Endothelial cell of umbilical vein (primary cell): ENCODE data around the gene CNTF. TPM values are rescaled to one million over a fixed set of nuclear protein-coding genes. Genes with fewer than 3 reads are reported as not detected.

Source experiments
- BruUV-seq: library from RNA; stranded (reverse); fragments of 400-500 nt; replicated peaks from 2 replicates; lab custom pipeline; 2021; lab: Mats Ljungman, UMichigan
- CTCF ChIA-PET: fragments of 300-600, 350-600 bp; sonication (Branson Sonifier 250); formaldehyde crosslinking; loops from one replicate; lab custom pipeline; 2021; ENCODE audit warnings: antibody characterized with exemption, inconsistent platforms; lab: Charles Lee
- POLR2A ChIA-PET: fragments of 300-600, 350-600 bp; sonication (Branson Sonifier 250); formaldehyde crosslinking; loops from one replicate; lab custom pipeline; 2021; ENCODE audit warnings: antibody characterized with exemption, inconsistent platforms; lab: Charles Lee
- DNase-seq: peaks from one replicate; pipeline ENCODE4 v3.0.0-alpha.2; 2011; ENCODE audit warnings: low read depth, low spot score
- FAIRE-seq: peaks from 2 replicates; lab custom pipeline; 2011; peaks lifted over from hg19 to GRCh38; lab: Jason Lieb, UNC
- H2AFZ ChIP-seq: 2 replicates; pipeline ENCODE4 v1.6.0; 2012; ENCODE audit warnings: low read depth, low read length, control low read depth, inconsistent platforms
- H3K27ac ChIP-seq: 2 replicates; pipeline ENCODE4 v1.5.1; 2011; ENCODE audit warnings: low read depth, mild to moderate bottlenecking, control low read depth, low read length, moderate library complexity; ENCODE audit not compliant: insufficient read depth
- H3K27me3 ChIP-seq, 2 experiments: 2 replicates each; pipeline versions ENCODE4 v1.6.0 to v1.6.1; 2011; ENCODE audit warnings: low read length in 2 of 2, mixed read lengths in 1 of 2; ENCODE audit not compliant: control insufficient read depth in 2 of 2, insufficient read depth in 2 of 2
- H3K36me3 ChIP-seq, 2 experiments: 2 replicates in 1 of 2; 3 replicates in 1 of 2; pipeline ENCODE4 v1.5.1; 2011; ENCODE audit warnings: low read length in 2 of 2, mild to moderate bottlenecking in 1 of 2, moderate library complexity in 1 of 2; ENCODE audit not compliant: control insufficient read depth in 2 of 2, insufficient read depth in 2 of 2; ENCODE audit errors: extremely low read depth in 1 of 2
- H3K4me1 ChIP-seq: 3 replicates; pipeline ENCODE4 v1.5.1; 2011; ENCODE audit warnings: mild to moderate bottlenecking, low read length; ENCODE audit not compliant: control insufficient read depth, insufficient read depth; ENCODE audit errors: extremely low read depth
- H3K4me2 ChIP-seq: 2 replicates; pipeline ENCODE4 v1.6.1; 2011; ENCODE audit warnings: low read length, control low read depth, mixed read lengths; ENCODE audit not compliant: insufficient read depth
- H3K4me3 ChIP-seq, 3 experiments: fragments of 200-600 bp in 1 of 3; sonication (generic), shearing (Covaris generic) in 1 of 3; replicated peaks in 1 of 3; 2 replicates each; pipeline ENCODE4 v1.5.1; 2011 to 2016; ENCODE audit warnings: control low read depth in 3 of 3, low read length in 3 of 3, mild to moderate bottlenecking in 2 of 3, inconsistent platforms in 1 of 3, low read depth in 1 of 3, moderate library complexity in 1 of 3; ENCODE audit not compliant: insufficient read depth in 1 of 3
- H3K79me2 ChIP-seq: 2 replicates; pipeline ENCODE4 v1.6.0; 2012; ENCODE audit warnings: low read length, inconsistent platforms; ENCODE audit not compliant: control insufficient read depth, insufficient read depth
- H3K9ac ChIP-seq: replicated peaks from 2 replicates; pipeline ENCODE3; 2011; ENCODE audit warnings: low read length, control low read depth; ENCODE audit not compliant: insufficient read depth; ENCODE audit errors: extremely low read depth
- H3K9me1 ChIP-seq: replicated peaks from 3 replicates; pipeline ENCODE4 v1.6.0; 2011; ENCODE audit warnings: mild to moderate bottlenecking, low read length; ENCODE audit not compliant: control insufficient read depth, insufficient read depth; ENCODE audit errors: extremely low read depth
- H3K9me3 ChIP-seq: replicated peaks from 2 replicates; pipeline ENCODE4 v1.5.1; 2012; ENCODE audit warnings: low read length, inconsistent platforms; ENCODE audit not compliant: control insufficient read depth, insufficient read depth
- H4K20me1 ChIP-seq: replicated peaks from 2 replicates; pipeline ENCODE3; 2011; ENCODE audit warnings: mild to moderate bottlenecking, low read length; ENCODE audit not compliant: control insufficient read depth, insufficient read depth; ENCODE audit errors: extremely low read depth
- EZH2 ChIP-seq: IDR thresholded peaks from 2 replicates; pipeline ENCODE4 v1.6.1; 2012; ENCODE audit warnings: borderline replicate concordance, low read depth, mild to moderate bottlenecking, moderate library complexity, low read length, inconsistent platforms; ENCODE audit not compliant: severe bottlenecking
- GATA2 ChIP-seq: IDR thresholded peaks from 2 replicates; pipeline ENCODE4 v1.7.0; 2011; ENCODE audit warnings: low read depth, mild to moderate bottlenecking, moderate library complexity, mixed read lengths, low read length; ENCODE audit not compliant: insufficient read length, insufficient read depth
- JUN ChIP-seq: IDR thresholded peaks from 2 replicates; pipeline ENCODE4 v1.6.1; 2011; ENCODE audit warnings: borderline replicate concordance, low read depth; ENCODE audit not compliant: insufficient read length, insufficient read depth
- MYC ChIP-seq: IDR thresholded peaks from one replicate; pipeline ENCODE4 v1.6.1; 2011; ENCODE audit warnings: mild to moderate bottlenecking, low read depth, low read length
- POLR2A ChIP-seq: IDR thresholded peaks from 2 replicates; pipeline ENCODE4 v1.6.1; 2012; ENCODE audit warnings: low read depth, mild to moderate bottlenecking, control low read depth, low read length
- POLR2AphosphoS5 ChIP-seq: IDR thresholded peaks from 2 replicates; pipeline ENCODE4 v1.6.1; 2012; ENCODE audit warnings: low read depth, mild to moderate bottlenecking, control low read depth, low read length, moderate library complexity; ENCODE audit not compliant: insufficient read depth
- dilution Hi-C: fragments of 300-500 bp; cut with MboI; formaldehyde crosslinking; loops from one replicate; pipeline ENCODE4 v1.15.0; 2019; ENCODE audit warnings: low sequenced_read_pairs; ENCODE audit not compliant: extremely low pct_ligation_motif_present
- intact Hi-C: fragments of 100-400 bp; cut with micrococcal nuclease; formaldehyde crosslinking; loops from one replicate; pipeline ENCODE4 v1.10.0; 2022
- polyA plus RNA-seq, 4 experiments: library from polyadenylated mRNA; depleted of rRNA in 3 of 4; stranded (reverse) in 3 of 4; unstranded in 1 of 4; fragments of >200 nt; gene quantifications; 2 replicates each; pipeline versions ENCODE4 v1.2.1 to v1.2.3, GENCODE V29; 2011 to 2012; ENCODE audit warnings: missing spikeins in 1 of 4
- total RNA-seq: library from RNA; stranded (reverse); gene quantifications from 2 replicates; pipeline ENCODE4 v1.2.3, GENCODE V29; 2021

CNTF gene
- total and polyA plus RNA-seq, 2 donors (not counting 3 experiments of a cell fraction or from before 2014, with no cell fraction given): 0.84 to 3.3 TPM

DNA sequence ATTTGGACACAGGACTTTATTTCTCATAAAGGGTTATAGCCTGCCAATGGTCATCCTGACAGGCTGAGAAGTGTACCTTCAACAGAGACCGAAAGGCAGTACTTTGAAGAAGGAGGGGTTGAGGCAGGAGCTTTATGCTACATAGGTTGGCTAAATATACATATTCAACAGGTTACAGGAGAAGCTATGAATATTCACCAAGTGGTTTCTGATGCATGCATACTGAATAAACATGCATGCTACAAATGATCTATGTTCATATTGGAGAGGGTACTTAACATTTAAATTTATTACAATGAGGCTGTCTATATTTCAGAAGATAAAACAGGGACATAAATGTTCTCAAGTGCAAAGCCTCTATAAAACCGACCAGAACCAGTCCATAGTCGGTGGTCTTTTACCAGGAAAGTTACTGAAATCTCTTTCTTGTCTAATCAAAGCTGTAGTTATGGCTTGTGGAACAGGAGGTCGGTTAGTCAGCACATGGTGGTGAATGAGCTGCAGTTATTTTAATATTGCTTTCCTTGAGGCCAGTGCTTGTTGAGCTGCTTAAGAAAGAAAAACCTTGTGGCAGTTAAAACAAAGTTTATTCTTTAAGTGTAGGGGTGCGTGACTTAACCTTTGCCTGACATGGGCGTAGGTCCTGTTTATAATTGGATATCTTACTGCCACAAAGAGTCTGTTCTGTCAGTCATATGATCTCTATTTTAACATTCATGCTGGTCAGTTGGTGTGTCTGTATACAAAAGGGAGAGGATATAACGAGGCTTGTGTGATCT is 19.5 kb downstream of the CNTF start:
- H3K27ac ChIP-seq: no peak overlapping the region
- dilution Hi-C loops: no loop called here
- no peak overlapping the region for H3K4me3 ChIP-seq
- TF ChIP-seq POLR2AphosphoS5 (no peak), MYC (no peak), JUN (no peak), GATA2 (no peak), POLR2A (no peak), EZH2 (no peak)
- no TSS peak for BruUV-seq
- POLR2A ChIA-PET: no interaction called here
- peaks cover 4 to 18% of the 10 kb centered on the region in 2 experiments for H3K27me3 ChIP-seq
- H3K79me2 ChIP-seq: no peaks in the 10 kb centered on the region
- H3K9me3 ChIP-seq: no peaks in the 10 kb centered on the region
- DNase-seq (no peak), FAIRE-seq (no peak)
- CTCF ChIA-PET: interaction anchor here (2.5 kb wide), 1 partner anchor 12 kb away, joined by 7 read pairs; no protein-coding TSS in a partner anchor
- H3K9me1 ChIP-seq: no peaks in the 10 kb centered on the region
- no peak overlapping the region for H3K4me2 ChIP-seq
- no peak overlapping the region for H3K9ac ChIP-seq
- no peaks in the 10 kb centered on the region for H3K36me3 ChIP-seq
- H2AFZ ChIP-seq: no peak overlapping the region
- H3K4me1 ChIP-seq: no peaks in the 10 kb centered on the region
- intact Hi-C loops: no loop called here
- H4K20me1 ChIP-seq: no peaks in the 10 kb centered on the region

DNA sequence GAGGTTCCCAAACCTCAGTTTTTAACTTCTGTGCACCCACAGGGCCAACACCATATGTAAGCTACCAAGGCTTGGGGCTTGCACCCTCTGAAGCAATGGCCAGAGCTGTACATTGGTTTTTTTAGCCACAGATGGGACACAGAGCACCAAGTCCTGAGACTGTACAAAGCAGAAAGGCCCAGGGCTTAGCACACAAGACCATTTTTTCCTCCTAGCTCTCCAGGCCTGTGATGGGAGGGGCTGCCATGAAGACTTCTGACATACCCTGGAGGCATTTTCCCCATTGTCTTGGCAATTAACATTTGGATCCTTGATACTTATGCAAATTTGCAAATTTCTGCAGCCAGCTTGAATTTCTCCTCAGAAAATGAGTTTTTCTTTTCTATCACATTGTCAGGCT is 23.4 kb downstream of the CNTF start:
- H3K9ac ChIP-seq: no peak overlapping the region
- intact Hi-C loops: no loop called here
- no peaks in the 10 kb centered on the region for H3K4me1 ChIP-seq
- no peaks in the 10 kb centered on the region for H3K9me1 ChIP-seq
- TF ChIP-seq MYC (no peak), JUN (no peak)
- dilution Hi-C loops: no loop called here
- no peaks in the 10 kb centered on the region for H3K79me2 ChIP-seq
- no peak overlapping the region for H3K27ac ChIP-seq
- BruUV-seq: no TSS peak
- H3K9me3 ChIP-seq: no peaks in the 10 kb centered on the region
- H3K4me2 ChIP-seq: no peak overlapping the region
- ChIA-PET POLR2A (no interaction called here), CTCF (interaction anchor here (1.4 to 2.6 kb wide), 2 partner anchors 9 to 16 kb away, joined by 3 to 9 read pairs; no protein-coding TSS in a partner anchor)
- H4K20me1 ChIP-seq: no peaks in the 10 kb centered on the region
- no peak overlapping the region for H3K4me3 ChIP-seq
- H3K27me3 ChIP-seq: peaks cover 4 to 12% of the 10 kb centered on the region in 2 experiments
- H3K36me3 ChIP-seq: no peaks in the 10 kb centered on the region
- DNase-seq: no peak
- H2AFZ ChIP-seq: no peak overlapping the region
- FAIRE-seq: no peak
